ENCODE measurements around the gene PLLP. TPM values are rescaled to one million over a fixed set of nuclear protein-coding genes. Genes with fewer than 3 reads are reported as not detected.

The PLLP gene
- total RNA-seq, 1 experiment from 2014 or later, result 3.1 TPM

DNA sequence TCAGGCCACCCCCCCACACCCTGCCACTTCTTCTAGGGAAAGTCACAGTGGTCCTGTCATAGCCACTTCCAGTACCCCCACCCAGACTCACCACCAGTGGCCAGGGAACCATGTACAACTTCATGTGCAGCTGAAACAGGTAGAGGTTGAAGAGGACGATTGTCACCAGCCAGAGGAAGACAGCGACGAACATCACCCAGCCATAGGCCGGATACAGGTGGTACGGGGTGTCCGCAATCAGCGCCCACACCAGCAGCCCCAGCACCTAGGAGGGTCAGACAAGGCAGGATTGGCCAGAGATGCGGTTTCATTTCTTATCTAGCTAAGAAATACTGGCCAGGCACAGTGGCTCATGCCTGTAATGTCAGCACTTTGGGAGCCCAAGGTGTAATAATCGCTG, 22.7 kb downstream of the PLLP start:
- Histone ChIP-seq H2AFZ (ENCODE audit: low read depth, low read length, poor library complexity, severe bottlenecking) (no peak overlapping the region), H4K20me1 (ENCODE audit: insufficient read depth) (no peaks in the 10 kb centered on the region), H3K9me2 (ENCODE audit: insufficient read depth) (no peaks in the 10 kb centered on the region), H3K9me3 (ENCODE audit: control insufficient read depth in 1 of 2, insufficient read depth in 1 of 2, low read depth in 1 of 2, low read length in 2 of 2) (no peaks in the 10 kb centered on the region), H3K4me2 (ENCODE audit: low read length) (no peak overlapping the region), H3K27ac (ENCODE audit: low read depth, low read length) (no peak overlapping the region), H3K9ac (ENCODE audit: low read length) (no peak overlapping the region), H3K36me3 (ENCODE audit: control insufficient read depth in 1 of 2, insufficient read depth in 2 of 2, low read length in 2 of 2) (no peaks in the 10 kb centered on the region), H3K4me3 (replicated peaks in 1 of 2; ENCODE audit: low read depth in 1 of 2, low read length in 2 of 2) (no peak overlapping the region), H3K27me3 (ENCODE audit: insufficient read depth, low read length) (no peaks in the 10 kb centered on the region), H3K79me2 (ENCODE audit: insufficient read depth, low read length) (no peaks in the 10 kb centered on the region), H3K4me1 (ENCODE audit: control insufficient read depth in 1 of 2, insufficient read depth in 2 of 2, low read length in 2 of 2) (peaks cover 0 to 8% of the 10 kb centered on the region in 2 experiments; a peak in 2 of 4 replicates)
- TF ChIP-seq SRF (IDR thresholded peaks at IDR 0.05; ENCODE audit: low read depth) (no peak), TCF7L2 (IDR thresholded peaks at IDR 0.05; ENCODE audit: borderline replicate concordance, extremely low read depth, insufficient read depth, insufficient read length) (no peak), YY1 (IDR thresholded peaks at IDR 0.05; ENCODE audit: extremely low read depth, insufficient replicate concordance, low read depth, low read length) (no peak), CBX3 (IDR thresholded peaks at IDR 0.05; ENCODE audit: low read depth) (no peak)
- ATAC-seq, result no peak
- no TSS peak for BruUV-seq (replicated peaks)
- RAD21 ChIA-PET (ENCODE audit: low non-redundant PET in 1 of 2, low total read pairs in 2 of 2, uncharacterized antibody in 2 of 2, unreplicated experiment in 2 of 2), result no interaction called here
- intact Hi-C loops (cut with micrococcal nuclease), result no loop called here
- CTCF ChIA-PET, result no interaction called here
- no peak for DNase-seq (ENCODE audit: low read depth, low spot score)
- POLR2A ChIA-PET, result no interaction called here

DNA sequence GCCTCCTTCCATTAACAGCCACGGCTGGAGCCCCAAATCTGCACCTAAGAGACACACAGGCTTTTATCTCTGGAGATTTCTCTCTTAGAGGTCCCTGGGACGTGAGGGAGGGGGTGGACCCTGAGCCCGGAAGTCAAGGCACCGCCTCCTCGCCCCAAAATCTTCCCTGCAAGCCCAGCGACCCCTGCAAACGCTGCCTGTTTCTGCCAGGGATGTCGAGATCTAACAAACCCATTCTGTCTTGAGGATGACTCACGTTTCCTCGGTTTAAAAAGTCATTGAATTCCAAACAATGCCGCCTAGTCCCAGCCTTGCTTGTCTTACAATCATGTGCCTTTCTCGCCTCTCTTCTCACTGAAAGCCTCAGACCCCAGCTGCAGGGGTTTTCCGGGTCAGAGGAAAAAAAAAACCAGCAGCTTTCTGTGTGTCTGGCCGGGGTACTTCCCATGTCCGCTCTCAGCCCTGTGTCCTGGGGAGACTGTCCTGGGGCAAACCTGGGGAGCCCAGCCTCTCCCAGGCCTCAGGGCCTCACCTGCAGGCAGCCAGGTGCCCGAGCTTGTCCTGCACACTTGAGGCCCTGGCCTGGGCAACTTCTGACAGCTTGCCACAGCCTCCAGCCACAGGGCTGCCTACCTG, 24.1 kb downstream of the PLLP start:
- Histone ChIP-seq H3K9me2 (ENCODE audit: insufficient read depth) (no peaks in the 10 kb centered on the region), H2AFZ (ENCODE audit: low read depth, low read length, poor library complexity, severe bottlenecking) (no peak overlapping the region), H3K9ac (ENCODE audit: low read length) (no peak overlapping the region), H3K4me2 (ENCODE audit: low read length) (no peak overlapping the region), H3K27me3 (ENCODE audit: insufficient read depth, low read length) (no peaks in the 10 kb centered on the region), H3K4me3 (replicated peaks in 1 of 2; ENCODE audit: low read depth in 1 of 2, low read length in 2 of 2) (no peak overlapping the region), H4K20me1 (ENCODE audit: insufficient read depth) (no peaks in the 10 kb centered on the region), H3K9me3 (ENCODE audit: control insufficient read depth in 1 of 2, insufficient read depth in 1 of 2, low read depth in 1 of 2, low read length in 2 of 2) (no peaks in the 10 kb centered on the region), H3K4me1 (ENCODE audit: control insufficient read depth in 1 of 2, insufficient read depth in 2 of 2, low read length in 2 of 2) (peaks cover 0 to 8% of the 10 kb centered on the region in 2 experiments; a peak in 1 of 4 replicates), H3K27ac (ENCODE audit: low read depth, low read length) (no peak overlapping the region), H3K79me2 (ENCODE audit: insufficient read depth, low read length) (no peaks in the 10 kb centered on the region), H3K36me3 (ENCODE audit: control insufficient read depth in 1 of 2, insufficient read depth in 2 of 2, low read length in 2 of 2) (no peaks in the 10 kb centered on the region)
- POLR2A ChIA-PET, result interaction anchor here (0.9 kb wide), 1 partner anchor 15 kb away, joined by 3 read pairs; the partner anchor contains the start of gene ARL2BP
- DNase-seq (ENCODE audit: low read depth, low spot score) (no peak), ATAC-seq (0 out of 2 replicates have a peak, but pooled peaks have one; percentile 36)
- TF ChIP-seq EZH2phosphoT487 (IDR thresholded peaks at IDR 0.05; ENCODE audit: borderline replicate concordance), result no peak
- no peak for TF ChIP-seq RAD21 (IDR thresholded peaks at IDR 0.05; ENCODE audit: low read depth)
- TF ChIP-seq EGR1 (IDR thresholded peaks at IDR 0.05; ENCODE audit: low read depth), result no peak
- TF ChIP-seq YY1 (IDR thresholded peaks at IDR 0.05; ENCODE audit: extremely low read depth, insufficient replicate concordance, low read depth, low read length), result no peak
- TF ChIP-seq CBX3 (IDR thresholded peaks at IDR 0.05; ENCODE audit: low read depth), result no peak
- TF ChIP-seq ZFX (IDR thresholded peaks at IDR 0.05), result no peak
- TF ChIP-seq SRF (IDR thresholded peaks at IDR 0.05; ENCODE audit: low read depth), result no peak
- no peak for TF ChIP-seq JUND (IDR thresholded peaks at IDR 0.05)
- TF ChIP-seq SP1 (IDR thresholded peaks at IDR 0.05; ENCODE audit: low read depth), result no peak
- no peak for TF ChIP-seq POLR2A (IDR thresholded peaks at IDR 0.05; ENCODE audit: borderline replicate concordance, extremely low read depth, insufficient read depth, insufficient read length)
- intact Hi-C loops (cut with micrococcal nuclease), result no loop called here
- no TSS peak for BruUV-seq (replicated peaks)
- RAD21 ChIA-PET (ENCODE audit: low non-redundant PET in 1 of 2, low total read pairs in 2 of 2, uncharacterized antibody in 2 of 2, unreplicated experiment in 2 of 2), result interaction anchor here in 1 of 2 experiments (0.7 kb wide), 1 partner anchor 34 kb away, joined by 3 read pairs; no protein-coding TSS in a partner anchor
- CTCF ChIA-PET, result no interaction called here
